ENCODE results near the gene OR10A5.

The OR10A5 gene

GRCh38 chr11:6888830-6889229 lies 43.3 kb downstream of the OR10A5 start:
- no peak for TF ChIP-seq SIN3A (IDR thresholded peaks at IDR 0.05; ENCODE audit: borderline replicate concordance, insufficient read depth, low read length)
- TF ChIP-seq POLR2AphosphoS5 (IDR thresholded peaks at IDR 0.05; ENCODE audit: low read depth, low read length): no peak
- TF ChIP-seq TAF1 (IDR thresholded peaks at IDR 0.05; ENCODE audit: borderline replicate concordance, insufficient read depth, low read length): no peak
- no peak for TF ChIP-seq FOXP2 (optimal IDR thresholded peaks at IDR 0.05; ENCODE audit: borderline replicate concordance, extremely low read depth, extremely low read length, insufficient read depth)
- TF ChIP-seq, protein P1, sequence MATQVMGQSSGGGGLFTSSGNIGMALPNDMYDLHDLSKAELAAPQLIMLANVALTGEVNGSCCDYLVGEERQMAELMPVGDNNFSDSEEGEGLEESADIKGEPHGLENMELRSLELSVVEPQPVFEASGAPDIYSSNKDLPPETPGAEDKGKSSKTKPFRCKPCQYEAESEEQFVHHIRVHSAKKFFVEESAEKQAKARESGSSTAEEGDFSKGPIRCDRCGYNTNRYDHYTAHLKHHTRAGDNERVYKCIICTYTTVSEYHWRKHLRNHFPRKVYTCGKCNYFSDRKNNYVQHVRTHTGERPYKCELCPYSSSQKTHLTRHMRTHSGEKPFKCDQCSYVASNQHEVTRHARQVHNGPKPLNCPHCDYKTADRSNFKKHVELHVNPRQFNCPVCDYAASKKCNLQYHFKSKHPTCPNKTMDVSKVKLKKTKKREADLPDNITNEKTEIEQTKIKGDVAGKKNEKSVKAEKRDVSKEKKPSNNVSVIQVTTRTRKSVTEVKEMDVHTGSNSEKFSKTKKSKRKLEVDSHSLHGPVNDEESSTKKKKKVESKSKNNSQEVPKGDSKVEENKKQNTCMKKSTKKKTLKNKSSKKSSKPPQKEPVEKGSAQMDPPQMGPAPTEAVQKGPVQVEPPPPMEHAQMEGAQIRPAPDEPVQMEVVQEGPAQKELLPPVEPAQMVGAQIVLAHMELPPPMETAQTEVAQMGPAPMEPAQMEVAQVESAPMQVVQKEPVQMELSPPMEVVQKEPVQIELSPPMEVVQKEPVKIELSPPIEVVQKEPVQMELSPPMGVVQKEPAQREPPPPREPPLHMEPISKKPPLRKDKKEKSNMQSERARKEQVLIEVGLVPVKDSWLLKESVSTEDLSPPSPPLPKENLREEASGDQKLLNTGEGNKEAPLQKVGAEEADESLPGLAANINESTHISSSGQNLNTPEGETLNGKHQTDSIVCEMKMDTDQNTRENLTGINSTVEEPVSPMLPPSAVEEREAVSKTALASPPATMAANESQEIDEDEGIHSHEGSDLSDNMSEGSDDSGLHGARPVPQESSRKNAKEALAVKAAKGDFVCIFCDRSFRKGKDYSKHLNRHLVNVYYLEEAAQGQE (IDR thresholded peaks at IDR 0.05; ENCODE audit: insufficient read depth in 1 of 2, low read depth in 2 of 2, low read length in 2 of 2): no peak

DNA sequence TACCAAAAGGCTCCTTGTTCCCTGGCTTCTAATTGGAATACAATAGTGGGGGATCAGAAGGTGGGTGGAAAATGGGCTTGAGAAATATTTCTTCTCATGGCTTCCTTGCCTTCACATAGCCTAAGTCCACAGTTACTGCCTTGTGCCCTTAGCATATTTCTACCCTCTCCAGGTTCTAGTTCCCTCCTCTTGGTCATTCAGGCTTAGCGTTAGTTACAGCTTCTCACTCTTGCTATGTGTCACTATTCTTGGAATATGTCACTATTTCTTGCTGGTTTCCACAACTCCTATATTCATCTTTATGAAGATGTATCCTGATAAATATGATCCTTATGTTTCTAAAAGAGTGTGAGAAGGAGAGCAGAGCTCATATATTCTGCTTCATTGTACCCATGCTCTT lies 44.4 kb downstream of the OR10A5 start:
- TF ChIP-seq, protein P1 (IDR thresholded peaks at IDR 0.05; ENCODE audit: insufficient read depth in 1 of 2, low read depth in 2 of 2, low read length in 2 of 2): no peak
- TF ChIP-seq POLR2AphosphoS5 (IDR thresholded peaks at IDR 0.05; ENCODE audit: low read depth, low read length): no peak
- no peak for TF ChIP-seq FOXP2 (optimal IDR thresholded peaks at IDR 0.05; ENCODE audit: borderline replicate concordance, extremely low read depth, extremely low read length, insufficient read depth)
- TF ChIP-seq SIN3A (IDR thresholded peaks at IDR 0.05; ENCODE audit: borderline replicate concordance, insufficient read depth, low read length): no peak
- TF ChIP-seq TAF1 (IDR thresholded peaks at IDR 0.05; ENCODE audit: borderline replicate concordance, insufficient read depth, low read length): no peak

GRCh38 chr11:6892400-6892799 lies 46.9 kb downstream of the OR10A5 start, which contains the start of gene OR2D2:
Gene OR2D2 (minus strand): TSS chr11:6892500. CDS start chr11:6892500, 0 bp downstream.
- no peak for TF ChIP-seq POLR2AphosphoS5 (IDR thresholded peaks at IDR 0.05; ENCODE audit: low read depth, low read length)
- no peak for TF ChIP-seq SIN3A (IDR thresholded peaks at IDR 0.05; ENCODE audit: borderline replicate concordance, insufficient read depth, low read length)
- TF ChIP-seq, protein P1 (IDR thresholded peaks at IDR 0.05; ENCODE audit: insufficient read depth in 1 of 2, low read depth in 2 of 2, low read length in 2 of 2): no peak
- TF ChIP-seq TAF1 (IDR thresholded peaks at IDR 0.05; ENCODE audit: borderline replicate concordance, insufficient read depth, low read length): no peak
- no peak for TF ChIP-seq FOXP2 (optimal IDR thresholded peaks at IDR 0.05; ENCODE audit: borderline replicate concordance, extremely low read depth, extremely low read length, insufficient read depth)

DNA sequence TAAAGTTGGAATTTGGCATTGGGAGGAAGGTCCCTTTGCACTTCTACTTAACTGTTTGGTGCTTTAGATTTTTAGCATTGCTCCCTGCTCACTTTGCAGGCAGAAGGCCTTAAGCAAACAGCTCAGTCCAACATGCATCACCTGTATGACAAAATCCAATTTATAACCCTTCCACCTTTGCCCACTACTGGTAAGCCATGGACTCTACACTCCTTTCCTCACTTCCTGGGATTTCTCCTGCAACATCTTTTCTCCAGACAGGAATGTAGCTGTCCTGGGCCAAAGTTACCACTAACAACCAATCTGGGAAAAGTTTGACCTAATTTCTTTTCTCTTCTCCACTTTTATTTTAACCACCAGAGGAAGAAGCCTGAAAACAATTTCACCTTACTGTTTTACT lies 48.6 kb downstream of the OR10A5 start:
- TF ChIP-seq FOXP2 (optimal IDR thresholded peaks at IDR 0.05; ENCODE audit: borderline replicate concordance, extremely low read depth, extremely low read length, insufficient read depth) (no peak), POLR2AphosphoS5 (IDR thresholded peaks at IDR 0.05; ENCODE audit: low read depth, low read length) (no peak), SIN3A (IDR thresholded peaks at IDR 0.05; ENCODE audit: borderline replicate concordance, insufficient read depth, low read length) (no peak), TAF1 (IDR thresholded peaks at IDR 0.05; ENCODE audit: borderline replicate concordance, insufficient read depth, low read length) (no peak)
- TF ChIP-seq, protein P1 (IDR thresholded peaks at IDR 0.05; ENCODE audit: insufficient read depth in 1 of 2, low read depth in 2 of 2, low read length in 2 of 2): no peak

GRCh38 chr11:6895010-6895409 lies 49.5 kb downstream of the OR10A5 start:
- no peak for TF ChIP-seq SIN3A (IDR thresholded peaks at IDR 0.05; ENCODE audit: borderline replicate concordance, insufficient read depth, low read length)
- TF ChIP-seq POLR2AphosphoS5 (IDR thresholded peaks at IDR 0.05; ENCODE audit: low read depth, low read length): no peak
- TF ChIP-seq TAF1 (IDR thresholded peaks at IDR 0.05; ENCODE audit: borderline replicate concordance, insufficient read depth, low read length): no peak
- TF ChIP-seq FOXP2 (optimal IDR thresholded peaks at IDR 0.05; ENCODE audit: borderline replicate concordance, extremely low read depth, extremely low read length, insufficient read depth): no peak
- TF ChIP-seq, protein P1 (IDR thresholded peaks at IDR 0.05; ENCODE audit: insufficient read depth in 1 of 2, low read depth in 2 of 2, low read length in 2 of 2): no peak

Data from PFSK-1 (cell line).